Measurements from ENCODE around the gene MROH2A.

GRCh38 chr2:233793465-233794127 lies 15.5 kb downstream of the MROH2A start:
- TF ChIP-seq CTCF (IDR thresholded peaks at IDR 0.05; ENCODE audit: low read depth, low read length) (no peak), EZH2phosphoT487 (IDR thresholded peaks at IDR 0.05; ENCODE audit: low read depth) (no peak)
